ENCODE measurements around the gene FLCN.
A peak's percentile ranks its signal among the peaks of the same experiment; 100 is the strongest.
"Not testable (repeated sequence)": the region's sequence is repeated elsewhere in the genome, so short reads cannot be mapped to it uniquely, and the experiment has no call there.

The FLCN gene

DNA sequence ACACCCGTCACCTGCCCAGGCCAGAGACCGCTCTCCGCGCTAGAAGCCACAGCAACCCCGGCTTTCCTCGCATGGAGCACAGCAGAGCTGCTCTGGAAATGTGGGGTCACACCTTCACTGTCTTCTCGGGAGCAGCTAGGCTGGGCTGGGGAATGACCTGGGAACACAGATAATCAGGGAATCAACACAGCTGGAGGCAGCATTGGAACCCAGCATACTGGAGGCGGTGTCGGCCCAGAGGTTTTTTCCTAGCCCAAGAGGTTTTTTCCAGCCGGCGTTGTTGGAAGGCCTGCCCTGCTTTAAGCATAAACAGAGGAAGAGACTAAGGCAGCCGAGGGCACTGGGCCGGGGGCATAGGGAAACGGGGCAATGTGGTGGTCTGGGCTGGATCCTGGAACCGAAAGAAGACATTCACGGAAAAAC, 30.0 kb downstream of the FLCN start:
- no peak for DNase-seq

DNA sequence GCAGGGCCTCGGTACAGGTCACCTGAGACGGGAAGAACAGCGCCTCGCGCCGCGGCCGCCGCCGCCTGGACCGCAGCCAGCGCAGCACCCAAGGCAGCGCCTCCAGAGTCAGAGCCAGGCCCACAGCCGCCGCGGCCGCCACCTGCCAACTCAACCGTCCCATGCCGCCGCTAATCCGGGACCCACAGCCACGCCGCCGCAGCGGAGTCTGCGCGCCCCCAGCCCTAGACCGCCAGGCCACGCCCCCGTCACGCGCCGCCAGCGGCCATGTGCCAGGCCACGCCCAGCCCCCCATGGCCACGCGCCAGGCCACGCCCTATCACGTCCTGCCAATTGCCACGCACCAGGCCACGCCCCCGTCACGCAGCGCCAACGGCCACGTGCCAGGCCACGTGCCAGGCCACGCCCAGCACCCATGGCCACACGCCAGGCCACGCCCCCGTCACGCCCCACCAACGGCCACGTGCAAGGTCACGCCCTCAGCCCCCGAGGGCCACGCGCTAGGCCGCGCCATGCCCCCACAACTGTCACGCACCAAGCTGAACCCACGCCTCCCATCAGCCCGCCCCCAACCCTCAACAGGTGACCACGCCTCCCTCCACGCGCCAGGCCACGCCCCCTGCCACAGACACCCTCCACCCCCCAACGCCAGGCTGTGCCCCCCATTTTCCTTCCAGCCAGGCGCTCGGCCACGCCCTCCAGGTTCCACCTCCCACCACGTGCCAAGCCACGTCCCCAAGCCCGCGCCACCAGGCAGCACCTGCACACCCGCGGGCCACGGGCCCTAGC, 30.6 kb downstream of the FLCN start, which contains the start of gene PLD6:
Gene PLD6, minus strand, starts transcription at position 210 of the 789 bp plus-strand sequence. Its CDS starts 47 bp downstream, at position 163.
- DNase-seq: peak; percentile 85

DNA sequence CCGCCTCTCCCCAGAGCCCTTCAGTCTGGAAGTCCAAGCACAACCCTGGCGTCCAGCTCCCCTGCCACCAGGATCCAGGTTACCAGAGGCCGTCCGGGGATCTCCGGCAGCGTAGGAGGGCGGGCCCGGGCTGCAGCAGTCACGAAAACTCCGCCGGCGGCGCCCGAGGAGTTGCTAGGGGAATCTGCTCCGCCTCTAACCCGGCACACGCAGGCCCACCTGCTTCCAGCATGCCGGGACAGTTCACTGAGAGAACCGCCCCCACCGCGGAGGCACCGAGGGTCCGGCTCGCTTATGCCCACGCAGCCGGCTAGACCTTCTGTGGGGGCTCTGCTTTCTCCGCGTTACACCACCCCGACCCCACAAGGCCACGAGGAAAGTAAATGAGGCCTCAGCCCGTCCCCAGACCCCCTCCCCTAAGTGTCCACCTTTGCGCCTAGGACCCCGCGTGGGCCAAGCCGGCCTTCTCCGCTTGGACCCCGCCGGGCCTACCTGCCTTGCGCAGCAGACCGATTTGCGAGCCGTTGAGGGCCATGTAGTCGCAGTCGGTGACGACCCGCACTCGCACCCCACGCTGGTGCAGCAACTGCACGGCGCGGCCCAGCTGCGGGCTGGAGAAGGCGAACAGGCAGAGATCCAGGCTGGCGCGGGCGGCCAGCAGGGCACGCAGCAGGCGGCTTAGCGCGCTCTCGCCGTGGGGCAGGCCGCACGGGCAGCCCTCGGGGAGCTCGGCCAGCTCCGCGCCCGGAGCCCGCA, 31.4 kb downstream of the FLCN start:
- DNase-seq: peak; percentile 76

DNA sequence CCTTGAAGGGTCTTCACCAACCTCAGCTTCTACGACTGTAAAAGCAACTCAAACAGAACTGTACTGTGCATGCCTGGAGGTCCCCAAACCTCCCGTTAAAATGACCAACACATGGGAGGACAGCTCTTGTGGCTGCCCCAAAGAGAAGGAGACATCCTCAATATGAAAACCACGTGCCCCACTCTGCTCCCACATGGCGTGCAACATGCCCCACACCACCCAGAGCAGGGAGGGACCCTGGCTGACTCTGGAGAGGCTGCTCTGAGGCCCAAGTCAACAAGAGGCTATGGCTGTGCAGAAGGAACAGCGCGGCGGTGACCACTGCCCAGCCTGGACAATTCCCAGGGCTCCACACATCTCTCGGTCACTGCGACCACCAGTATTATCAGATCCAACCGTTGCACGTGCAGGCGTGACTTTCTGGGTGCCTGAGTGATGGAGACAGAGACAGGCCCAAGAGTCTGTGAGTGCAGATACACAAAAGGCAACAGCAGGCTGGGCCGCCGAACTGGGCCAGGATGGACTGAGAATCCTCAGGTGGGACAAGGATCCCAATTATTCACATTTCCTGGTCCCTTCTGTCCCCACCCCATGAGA, 32.2 kb downstream of the FLCN start:
- DNase-seq: no peak

DNA sequence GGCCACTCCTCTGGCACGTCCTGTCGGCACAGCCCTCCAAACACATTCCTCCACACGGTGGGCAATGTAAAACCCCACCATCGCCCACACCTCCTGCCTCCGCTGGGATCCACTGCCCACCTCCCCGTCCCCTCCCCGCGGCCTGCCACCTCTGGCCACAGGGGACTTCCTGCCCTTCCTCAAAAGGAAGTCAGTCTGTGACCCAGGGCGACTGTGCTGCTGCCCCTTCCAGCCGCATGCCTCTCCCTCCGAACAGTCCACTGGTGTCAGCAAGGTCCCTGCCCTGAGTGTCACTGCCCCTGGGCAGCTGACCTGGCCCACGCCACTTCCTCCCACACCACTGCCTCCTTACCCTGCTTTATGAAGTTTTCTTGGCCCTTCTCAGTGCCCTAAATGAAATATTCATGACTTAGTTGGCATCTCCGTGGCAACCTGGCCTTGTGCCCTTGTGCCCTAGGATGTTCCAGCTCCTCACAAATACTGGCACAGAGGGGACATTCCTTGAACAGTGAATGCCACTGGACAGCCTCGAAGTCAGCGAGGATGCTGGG, 32.9 kb downstream of the FLCN start:
- DNase-seq: no peak

DNA sequence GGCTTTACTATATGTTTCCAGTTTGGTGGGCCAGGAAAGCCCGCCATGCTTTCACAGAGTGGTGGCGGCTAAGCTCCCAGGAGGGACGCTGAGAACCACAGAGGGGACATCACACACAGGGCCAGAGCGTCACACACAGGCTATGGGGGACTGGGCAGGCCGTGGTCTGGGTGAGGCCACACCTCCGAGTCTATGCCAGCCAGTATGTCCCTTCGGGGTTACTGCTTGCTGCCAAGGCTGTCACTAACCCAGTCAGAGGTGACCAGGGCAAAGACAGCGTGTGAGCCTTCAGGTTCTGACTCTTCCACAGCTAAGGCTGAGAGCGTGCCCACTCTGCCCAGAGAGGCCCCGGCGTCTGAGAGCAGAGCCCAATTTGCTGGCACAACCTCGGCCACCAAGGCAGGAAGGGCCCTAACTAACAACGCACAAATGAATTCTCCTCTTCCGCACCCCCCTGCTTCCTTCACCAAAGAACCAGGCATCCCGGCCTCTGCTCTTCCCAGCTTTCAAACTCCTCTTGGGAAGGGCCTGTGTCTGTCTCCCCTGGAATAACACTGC, 33.7 kb downstream of the FLCN start:
- DNase-seq: no peak

DNA sequence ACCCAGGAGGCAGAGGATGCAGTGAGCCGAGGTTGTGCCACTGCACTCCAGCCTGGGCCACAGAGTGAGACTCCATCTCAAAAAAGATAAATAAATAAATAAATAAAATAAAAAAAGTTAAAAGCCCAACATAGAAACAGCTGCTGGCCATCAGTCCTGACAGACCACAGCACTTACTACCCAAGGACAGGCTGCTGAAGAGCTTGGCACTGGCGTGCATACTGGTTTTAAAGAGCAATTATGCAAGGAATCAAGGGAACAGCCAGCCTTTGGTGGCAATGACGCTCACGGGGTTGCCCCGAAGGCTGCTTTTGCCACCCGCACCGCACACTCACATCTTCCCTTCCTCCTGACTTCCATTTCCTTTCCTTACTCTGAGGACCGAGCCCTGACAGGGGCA, 35.1 kb downstream of the FLCN start:
- no peak for DNase-seq

DNA sequence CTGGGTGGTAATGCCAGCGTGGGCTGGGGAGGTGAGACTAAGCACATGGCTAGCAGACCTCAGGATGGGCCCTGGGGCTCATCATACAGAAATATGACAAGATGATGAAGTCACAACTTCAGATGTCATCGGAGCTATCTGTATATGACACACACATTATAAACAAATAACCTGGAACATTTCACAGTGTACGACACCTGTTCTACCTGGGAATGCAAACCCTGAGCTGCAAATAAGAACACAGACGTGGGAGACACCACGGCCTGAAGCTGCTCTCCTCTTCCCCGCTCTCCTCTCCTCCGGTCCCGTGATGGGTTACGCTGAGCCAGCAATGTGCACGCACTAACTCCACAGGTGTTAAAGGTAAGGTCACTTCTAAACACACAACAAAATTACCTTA, 35.7 kb downstream of the FLCN start:
- DNase-seq: no peak

DNA sequence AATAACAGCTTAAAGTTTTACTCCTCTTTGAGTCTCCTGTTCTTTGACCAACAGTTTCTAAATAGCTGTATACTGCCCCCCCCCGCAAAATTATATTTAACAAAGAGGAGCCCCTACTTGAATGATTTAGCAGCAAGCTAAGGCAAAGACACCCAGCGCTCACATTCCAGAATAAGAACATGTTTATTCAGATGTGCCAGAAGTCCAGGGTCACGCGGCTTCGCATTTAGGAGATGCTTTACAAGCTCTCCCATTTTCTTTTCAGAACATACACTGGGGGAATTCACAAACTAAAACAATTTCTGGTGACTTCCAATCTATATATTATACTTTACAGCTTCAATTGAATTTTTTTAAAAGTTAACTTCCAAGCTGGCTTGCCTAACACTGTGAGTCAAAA, 36.1 kb downstream of the FLCN start:
- DNase-seq: peak; percentile 24

DNA sequence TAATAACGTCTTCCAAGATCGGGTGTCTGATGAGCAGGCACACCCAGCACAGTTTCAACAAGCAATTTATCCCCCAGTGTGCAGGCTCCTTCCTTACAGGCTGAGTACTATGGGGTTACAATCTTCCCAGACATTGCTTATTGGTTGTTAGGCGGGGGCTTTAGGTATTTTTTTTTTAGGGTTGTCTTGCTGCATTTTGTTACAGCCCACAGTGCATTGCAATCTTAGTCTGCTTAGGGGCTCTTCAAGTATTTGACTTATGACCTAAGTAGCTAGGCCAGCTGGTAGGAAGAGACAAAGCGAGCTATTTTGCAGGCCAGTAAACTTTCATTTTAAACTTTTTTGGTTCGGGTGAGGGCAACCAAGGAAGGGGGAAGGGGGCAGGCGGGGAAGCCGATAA, 36.7 kb downstream of the FLCN start:
- DNase-seq: no peak

DNA sequence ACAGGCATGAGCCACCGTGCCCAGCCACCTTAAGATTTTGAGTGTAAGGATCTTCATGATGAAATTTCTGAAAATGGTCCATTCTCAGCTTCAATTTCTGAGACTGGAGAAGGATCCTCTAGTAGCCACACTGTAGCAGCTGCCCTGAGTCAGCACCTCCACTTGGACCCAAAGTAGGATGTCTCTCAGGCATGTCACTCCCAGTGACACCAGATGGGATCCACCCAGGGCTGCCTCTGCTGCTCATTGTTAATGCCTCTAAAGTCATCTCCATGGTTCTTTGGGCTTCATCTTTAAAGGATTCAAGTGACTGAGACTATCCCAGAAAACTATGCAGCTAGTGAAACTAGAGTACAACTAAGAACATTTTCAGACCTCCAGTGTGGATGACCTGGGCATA, 38.7 kb downstream of the FLCN start:
- DNase-seq: no peak

DNA sequence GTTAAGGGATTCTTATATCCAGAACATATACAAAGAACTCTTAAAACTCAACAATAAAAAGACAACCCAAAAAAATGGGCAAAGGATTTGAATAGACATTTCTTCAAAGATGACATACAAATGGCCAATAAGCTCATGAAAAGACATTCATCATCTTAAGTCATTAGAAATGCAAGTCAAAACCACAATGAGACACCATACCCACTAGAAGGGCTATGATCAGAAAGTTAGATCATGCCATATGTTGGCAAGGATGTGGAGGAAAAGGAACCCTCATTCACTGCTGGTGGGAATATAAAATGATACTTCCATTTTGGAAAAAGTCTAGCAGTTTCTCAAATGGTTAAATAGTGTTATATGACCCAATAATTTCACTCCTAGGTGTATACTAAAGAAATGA, 40.2 kb downstream of the FLCN start:
- DNase-seq: no peak

DNA sequence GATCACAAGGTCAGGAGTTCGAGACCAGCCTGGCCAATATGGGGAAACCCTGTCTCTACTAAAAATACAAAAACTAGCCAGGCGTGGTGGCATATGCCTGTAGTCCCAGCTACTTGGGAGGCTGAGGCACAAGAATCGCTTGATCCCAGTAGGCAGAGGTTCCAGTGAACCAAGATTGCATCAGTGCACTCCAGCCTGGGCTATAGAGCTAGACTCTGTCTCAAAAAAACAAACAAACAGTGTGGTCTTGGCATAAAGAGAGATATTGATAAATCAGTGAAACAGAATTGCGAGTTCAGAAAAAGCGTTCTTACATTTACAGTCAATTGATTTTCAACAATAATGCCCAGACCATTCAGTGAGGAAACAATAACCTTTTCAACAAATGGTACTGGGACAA, 41.5 kb downstream of the FLCN start:
- DNase-seq: not testable (repeated sequence)

DNA sequence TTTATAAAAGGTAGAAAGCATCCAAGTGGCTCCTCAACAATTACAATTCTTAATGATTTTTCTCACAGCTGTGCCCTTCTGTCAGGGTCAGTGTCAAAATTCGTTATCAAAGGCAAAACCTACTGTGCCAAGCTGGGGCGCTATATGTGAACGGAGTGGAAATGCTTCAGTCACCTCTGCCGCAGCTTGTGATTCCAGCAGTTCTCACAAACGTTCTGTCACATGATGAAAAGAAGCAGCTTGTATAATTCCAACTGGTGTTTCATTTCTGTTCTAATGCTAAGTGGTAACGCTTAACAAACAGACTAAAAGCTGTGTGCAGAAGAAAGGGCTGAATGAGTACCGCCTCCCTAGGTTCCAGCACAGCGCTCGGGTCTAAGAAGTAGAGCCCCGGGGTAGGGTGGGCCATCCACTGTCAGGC, 45.0 kb downstream of the FLCN start:
- peak; percentile 26 for DNase-seq

DNA sequence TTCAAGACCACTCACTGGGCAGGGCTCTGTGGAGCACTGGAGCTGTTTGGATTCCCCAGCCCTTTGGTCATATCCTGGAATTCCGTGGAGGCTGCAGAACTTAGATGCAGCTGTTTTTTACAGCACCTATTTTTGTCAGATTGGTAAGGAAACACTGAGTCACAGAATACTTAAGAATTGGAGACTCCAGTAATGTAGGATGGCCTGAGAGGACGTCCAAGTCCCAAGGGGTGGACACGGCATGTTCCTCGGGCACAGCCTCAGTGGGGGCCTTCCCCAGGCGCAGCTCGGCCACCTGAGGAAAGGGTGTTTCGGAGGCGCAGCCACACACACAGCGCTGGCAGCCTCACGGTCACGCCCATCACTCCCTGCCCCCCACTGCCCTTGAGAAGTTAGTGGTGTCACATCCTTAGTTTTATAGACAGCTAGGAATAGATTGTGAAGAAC, 45.6 kb downstream of the FLCN start:
- no peak for DNase-seq

DNA sequence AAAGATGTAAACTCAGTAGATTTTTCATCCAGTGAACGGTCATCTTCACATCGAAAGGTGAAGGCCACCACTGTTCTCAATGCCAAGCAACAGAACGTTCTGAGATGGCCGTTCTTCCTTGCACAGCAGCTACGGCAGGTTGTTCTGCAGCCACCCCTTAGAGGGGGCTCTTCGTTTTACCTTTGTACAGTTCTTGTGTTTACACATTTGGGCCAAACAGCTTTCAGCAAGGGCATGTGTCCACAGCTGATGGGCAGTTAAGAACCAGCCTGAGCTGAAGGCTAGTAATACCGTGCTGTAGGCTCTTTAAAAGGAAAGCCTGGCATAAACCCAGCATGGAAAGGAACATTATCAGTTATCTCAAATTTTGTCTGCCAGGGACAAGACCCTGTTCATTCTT, 46.8 kb downstream of the FLCN start:
- no peak for DNase-seq

DNA sequence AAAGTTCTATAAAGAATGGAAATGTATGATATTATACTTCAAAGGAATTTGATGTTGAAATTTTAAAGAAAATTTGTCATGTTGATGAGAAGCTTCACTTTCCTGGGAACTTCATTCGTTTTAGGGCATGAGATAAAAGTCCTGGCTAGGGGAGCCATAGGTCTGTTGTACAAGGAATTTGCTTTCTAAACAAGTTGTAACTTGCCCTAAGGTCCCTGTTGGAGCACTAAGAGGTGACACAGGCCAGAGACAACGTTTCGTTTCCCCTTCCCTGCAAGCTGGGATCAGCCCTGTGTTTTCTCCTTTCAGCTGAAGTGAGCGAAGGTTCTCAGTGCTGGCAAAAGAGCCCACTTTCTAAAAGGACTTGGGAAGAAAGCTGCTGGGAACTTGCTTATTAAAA, 47.4 kb downstream of the FLCN start:
- DNase-seq: no peak

DNA sequence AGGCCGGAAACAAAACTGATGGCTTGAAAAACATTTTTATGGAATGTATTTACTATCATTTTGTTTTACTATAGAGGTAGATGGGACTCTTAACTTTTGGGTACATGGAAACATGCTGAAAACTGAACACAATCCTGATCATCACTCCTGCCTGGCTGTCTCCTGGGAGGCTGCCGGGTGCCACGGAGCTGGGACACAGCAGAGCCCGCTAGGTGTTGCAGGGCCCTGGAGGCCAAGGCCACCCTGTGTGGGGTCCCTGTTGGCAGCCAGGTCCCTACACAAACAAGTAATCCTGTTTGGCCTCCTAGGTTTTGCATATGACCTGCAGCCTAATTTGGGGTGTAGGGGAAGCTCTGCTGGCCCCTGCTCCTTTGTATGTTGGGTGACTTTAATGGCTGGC, 48.4 kb downstream of the FLCN start:
- DNase-seq: no peak

DNA sequence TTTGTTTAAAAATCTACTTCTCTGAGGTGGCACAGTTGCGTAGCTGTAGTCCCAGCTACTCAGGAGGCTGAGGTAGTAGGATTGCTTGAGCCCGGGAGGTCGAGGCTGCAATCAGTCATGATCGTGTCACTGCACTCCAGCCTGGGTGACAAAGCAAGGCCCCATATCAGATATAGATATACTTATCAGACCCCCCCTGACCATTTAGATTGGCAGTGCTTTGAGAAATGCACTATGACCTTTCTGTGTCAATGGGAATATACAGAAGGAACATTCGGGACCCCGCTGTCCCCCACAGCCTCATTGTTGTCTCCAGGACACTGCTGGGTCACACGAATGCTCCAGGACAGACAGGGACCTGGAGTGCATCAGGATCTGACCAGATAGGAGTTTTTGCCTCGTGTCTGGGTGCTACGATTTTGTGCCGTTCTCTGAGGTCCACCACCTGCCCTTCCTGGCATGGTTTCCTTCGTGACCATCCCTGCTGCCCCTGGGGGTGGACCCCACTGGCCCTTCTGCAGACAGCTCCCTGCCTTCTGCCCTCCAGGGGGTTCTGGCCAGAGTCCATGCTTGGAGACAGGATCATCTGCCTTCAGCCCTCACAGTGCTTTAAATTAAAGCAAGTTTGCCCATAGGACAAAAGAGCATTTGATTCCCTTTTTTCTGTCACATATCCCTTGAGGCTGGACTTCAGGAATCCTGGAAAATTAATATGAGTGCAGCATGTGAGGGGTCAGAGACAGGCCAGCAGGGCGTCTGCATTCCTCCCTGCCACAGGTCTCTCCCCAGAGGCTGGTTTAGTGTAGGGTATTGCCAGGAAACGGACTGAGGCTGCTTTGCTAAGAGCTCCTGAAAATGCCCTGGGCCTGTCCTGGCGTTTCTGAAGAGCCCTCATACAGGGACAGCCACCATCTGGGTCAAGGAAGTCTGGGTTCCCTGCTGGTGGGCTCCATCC, 50.1 kb downstream of the FLCN start:
- no peak for DNase-seq

DNA sequence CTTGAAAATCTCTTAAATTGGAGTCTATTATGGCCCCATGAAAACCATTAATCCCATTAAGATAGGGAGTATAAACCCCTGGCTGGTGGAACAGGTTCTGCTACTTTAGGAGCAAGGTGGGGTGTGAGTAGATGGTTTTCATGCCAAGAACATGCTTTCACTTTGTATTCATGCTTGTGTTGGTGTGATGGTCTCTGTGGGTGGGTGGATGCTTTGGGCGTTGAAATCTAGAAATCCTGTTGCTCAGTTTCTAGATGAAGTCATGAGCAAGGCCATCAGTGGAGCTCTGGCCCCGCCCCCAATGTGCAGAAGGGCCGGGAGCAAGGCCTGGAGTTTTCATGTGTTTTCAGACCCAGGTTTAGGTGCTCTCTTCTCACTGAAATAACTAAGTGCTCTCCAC, 50.9 kb downstream of the FLCN start:
- DNase-seq: no peak

DNA sequence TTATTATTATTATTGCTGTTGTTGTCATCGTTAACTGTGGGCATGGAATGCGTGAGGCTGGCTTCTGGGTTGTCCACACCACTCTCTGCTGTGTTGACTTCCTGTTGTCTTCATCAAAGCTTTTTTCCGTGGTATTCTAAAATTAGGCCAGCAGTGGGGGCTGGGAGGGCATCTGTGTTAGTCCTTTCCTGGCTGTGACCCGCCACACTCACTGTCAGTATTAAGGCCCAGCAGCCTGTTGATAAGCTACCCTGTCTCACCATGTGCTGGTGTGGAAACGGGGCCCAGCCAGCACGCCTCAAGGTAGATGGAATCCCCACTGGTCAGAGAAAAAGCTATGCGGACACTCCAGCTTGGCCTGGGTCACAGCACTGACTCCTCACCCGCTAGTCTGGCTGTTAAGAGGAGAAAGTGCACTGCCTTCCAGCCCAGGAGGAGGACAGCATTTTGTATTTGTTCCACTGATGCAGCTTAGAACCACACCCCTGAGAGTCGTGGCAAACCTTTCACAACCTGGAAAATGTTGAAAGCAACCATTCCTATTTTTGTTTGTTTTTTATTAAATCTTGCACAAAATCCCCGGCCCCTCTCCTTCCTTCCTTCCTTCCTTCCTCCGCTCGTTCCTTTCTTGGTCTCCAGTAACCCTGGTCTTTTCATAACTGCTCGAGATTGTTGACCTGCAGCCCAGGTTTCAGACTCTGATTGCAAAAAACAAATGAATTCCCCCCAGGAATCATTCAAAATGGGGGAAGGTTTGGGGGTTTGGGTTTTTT, 51.8 kb downstream of the FLCN start:
- not testable (repeated sequence) for DNase-seq
